ENCODE measurements around the gene DDAH1. TPM values are rescaled to one million over a fixed set of nuclear protein-coding genes. Genes with fewer than 3 reads are reported as not detected.

Gene DDAH1
- total RNA-seq, 1 donor from 2014 or later = 10.3 TPM

DNA sequence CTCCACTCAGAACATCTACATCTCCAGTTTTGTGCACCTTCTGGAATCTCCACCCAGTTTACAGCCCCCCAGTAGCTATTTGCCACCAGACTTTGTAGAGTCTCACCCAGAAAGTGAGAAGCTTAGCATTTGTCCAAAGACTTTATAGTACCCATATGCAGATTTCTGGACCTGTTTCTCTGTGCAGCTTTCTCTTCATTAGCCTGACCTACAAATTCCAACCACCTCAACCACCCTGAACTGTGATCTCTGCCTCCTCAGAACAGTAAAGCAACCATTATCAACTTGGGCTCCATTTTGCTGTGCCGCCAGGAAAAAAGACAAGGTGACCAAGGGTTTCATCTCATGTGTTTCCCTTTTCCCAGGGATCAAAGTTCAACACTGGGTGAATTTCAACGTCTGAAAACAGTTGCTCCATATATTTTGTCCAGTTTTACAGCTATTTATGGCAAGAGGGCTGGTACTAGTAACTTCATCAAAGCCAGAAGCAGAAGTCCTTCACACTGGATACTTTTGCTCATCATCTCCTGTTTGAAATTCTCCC is 36.5 kb upstream of the DDAH1 start:
- H3K27me3 ChIP-seq = no peaks in the 10 kb centered on the region
- TF ChIP-seq, protein P1, sequence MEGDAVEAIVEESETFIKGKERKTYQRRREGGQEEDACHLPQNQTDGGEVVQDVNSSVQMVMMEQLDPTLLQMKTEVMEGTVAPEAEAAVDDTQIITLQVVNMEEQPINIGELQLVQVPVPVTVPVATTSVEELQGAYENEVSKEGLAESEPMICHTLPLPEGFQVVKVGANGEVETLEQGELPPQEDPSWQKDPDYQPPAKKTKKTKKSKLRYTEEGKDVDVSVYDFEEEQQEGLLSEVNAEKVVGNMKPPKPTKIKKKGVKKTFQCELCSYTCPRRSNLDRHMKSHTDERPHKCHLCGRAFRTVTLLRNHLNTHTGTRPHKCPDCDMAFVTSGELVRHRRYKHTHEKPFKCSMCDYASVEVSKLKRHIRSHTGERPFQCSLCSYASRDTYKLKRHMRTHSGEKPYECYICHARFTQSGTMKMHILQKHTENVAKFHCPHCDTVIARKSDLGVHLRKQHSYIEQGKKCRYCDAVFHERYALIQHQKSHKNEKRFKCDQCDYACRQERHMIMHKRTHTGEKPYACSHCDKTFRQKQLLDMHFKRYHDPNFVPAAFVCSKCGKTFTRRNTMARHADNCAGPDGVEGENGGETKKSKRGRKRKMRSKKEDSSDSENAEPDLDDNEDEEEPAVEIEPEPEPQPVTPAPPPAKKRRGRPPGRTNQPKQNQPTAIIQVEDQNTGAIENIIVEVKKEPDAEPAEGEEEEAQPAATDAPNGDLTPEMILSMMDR (IDR thresholded peaks at IDR 0.05) = no peak
- TF ChIP-seq POLR2AphosphoS5 (IDR thresholded peaks at IDR 0.05; ENCODE audit: insufficient read depth in 1 of 2, low read depth in 1 of 2) = no peak
- TF ChIP-seq POLR2A (IDR thresholded peaks at IDR 0.05) = no peak
- intact Hi-C loops (cut with DNase I) = loop anchor here (5.0 to 10.0 kb wide), 2 partner anchors 183 to 194 kb away; no protein-coding TSS in a partner anchor
- H3K27ac ChIP-seq = no peak overlapping the region
- no peaks in the 10 kb centered on the region for H3K36me3 ChIP-seq
- no peaks in the 10 kb centered on the region for H3K9me3 ChIP-seq
- H3K4me3 ChIP-seq = no peak overlapping the region
- no peak for DNase-seq (ENCODE audit: extremely low spot score in 2 of 2)
- H3K4me1 ChIP-seq = peaks cover 5% of the 10 kb centered on the region

DNA sequence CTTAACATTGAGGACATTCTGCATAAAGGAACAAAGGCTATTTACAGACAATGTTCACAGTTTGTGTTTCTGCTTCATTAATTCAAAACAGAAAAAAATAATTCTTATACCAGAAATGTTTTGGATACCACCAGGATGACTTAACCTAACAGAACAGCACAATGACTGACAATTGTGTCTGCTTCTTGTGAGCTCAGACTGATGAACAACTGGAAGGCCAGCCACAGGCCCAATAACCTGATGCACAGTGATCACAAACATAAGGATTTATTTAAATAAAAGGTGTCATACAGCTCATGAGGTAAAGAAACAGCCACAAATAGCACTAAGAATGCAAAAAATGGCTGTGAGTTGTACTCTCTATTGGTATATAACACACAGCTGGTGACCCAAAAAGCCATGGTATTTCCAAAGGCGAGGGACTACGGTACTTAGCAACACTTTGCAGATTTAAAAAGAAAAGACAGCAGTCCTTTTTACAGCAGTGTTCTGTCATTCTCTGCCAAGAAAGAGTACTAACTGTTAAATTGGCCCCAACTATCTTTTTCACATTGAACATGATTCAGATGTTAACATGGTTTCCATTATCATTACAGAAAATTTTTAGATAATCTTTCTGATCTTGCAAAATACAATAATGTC is 32.1 kb upstream of the DDAH1 start:
- intact Hi-C loops (cut with DNase I) = loop anchor here (10.0 kb wide), 1 partner anchor 48 kb away; no protein-coding TSS in a partner anchor
- H3K4me1 ChIP-seq = peaks cover 7% of the 10 kb centered on the region
- TF ChIP-seq, protein P1 (IDR thresholded peaks at IDR 0.05) = no peak
- TF ChIP-seq POLR2AphosphoS5 (IDR thresholded peaks at IDR 0.05; ENCODE audit: insufficient read depth in 1 of 2, low read depth in 1 of 2) (no peak), POLR2A (IDR thresholded peaks at IDR 0.05) (no peak)
- no peak overlapping the region for H3K4me3 ChIP-seq
- no peaks in the 10 kb centered on the region for H3K9me3 ChIP-seq
- H3K27ac ChIP-seq = no peak overlapping the region
- no peaks in the 10 kb centered on the region for H3K36me3 ChIP-seq
- DNase-seq (ENCODE audit: extremely low spot score in 2 of 2) = no peak
- no peaks in the 10 kb centered on the region for H3K27me3 ChIP-seq

DNA sequence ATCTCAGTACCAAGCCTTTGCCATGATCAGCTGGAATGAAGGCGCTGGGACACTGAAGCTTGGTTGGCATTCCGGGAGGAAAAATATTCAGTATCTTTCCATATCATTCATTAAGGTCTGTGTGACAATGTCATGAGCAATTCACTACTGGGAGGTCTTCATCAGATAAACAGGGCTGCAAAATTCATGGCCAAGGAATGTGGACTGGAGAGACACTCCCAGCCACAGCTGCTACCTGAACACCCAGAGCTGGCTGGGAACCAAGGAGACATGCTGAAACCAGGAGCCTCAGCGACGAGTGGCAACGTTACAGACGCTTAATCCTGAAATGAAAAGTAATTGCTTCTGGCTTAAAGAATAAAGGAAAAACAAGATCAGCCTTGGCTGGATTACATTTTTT is 30.6 kb upstream of the DDAH1 start:
- H3K9me3 ChIP-seq = no peaks in the 10 kb centered on the region
- H3K27ac ChIP-seq = no peak overlapping the region
- TF ChIP-seq POLR2A (IDR thresholded peaks at IDR 0.05) (no peak), POLR2AphosphoS5 (IDR thresholded peaks at IDR 0.05; ENCODE audit: insufficient read depth in 1 of 2, low read depth in 1 of 2) (no peak)
- TF ChIP-seq, protein P1 (IDR thresholded peaks at IDR 0.05) = no peak
- intact Hi-C loops (cut with DNase I) = loop anchor here (10.0 kb wide), 1 partner anchor 49 kb away; no protein-coding TSS in a partner anchor
- no peaks in the 10 kb centered on the region for H3K36me3 ChIP-seq
- DNase-seq (ENCODE audit: extremely low spot score in 2 of 2) = no peak
- H3K27me3 ChIP-seq = no peaks in the 10 kb centered on the region
- no peak overlapping the region for H3K4me3 ChIP-seq
- H3K4me1 ChIP-seq = peaks cover 7% of the 10 kb centered on the region

DNA sequence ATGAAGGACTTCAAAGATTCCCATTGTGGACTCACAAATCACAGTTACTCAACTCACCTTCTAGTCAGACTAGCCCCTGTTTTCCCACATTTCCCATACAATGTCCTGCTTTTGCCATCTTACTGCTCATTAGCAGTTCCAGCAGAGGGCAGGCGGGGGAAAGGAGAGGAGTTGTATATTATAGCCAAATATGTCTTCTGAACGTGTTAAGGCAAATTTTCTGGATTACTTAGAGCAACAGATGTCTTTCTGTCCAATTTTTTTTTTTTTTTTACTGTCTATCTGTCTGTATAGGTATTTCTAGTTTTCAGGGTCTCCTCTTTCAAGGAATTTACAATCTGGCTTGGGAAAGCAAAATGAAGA is 29.9 kb upstream of the DDAH1 start:
- intact Hi-C loops (cut with DNase I) = loop anchor here (10.0 kb wide), 1 partner anchor 50 kb away; no protein-coding TSS in a partner anchor
- Histone ChIP-seq H3K27me3 (no peaks in the 10 kb centered on the region), H3K27ac (no peak overlapping the region), H3K9me3 (no peaks in the 10 kb centered on the region), H3K4me1 (peaks cover 7% of the 10 kb centered on the region), H3K4me3 (no peak overlapping the region), H3K36me3 (no peaks in the 10 kb centered on the region)
- DNase-seq (ENCODE audit: extremely low spot score in 2 of 2) = no peak
- TF ChIP-seq POLR2AphosphoS5 (IDR thresholded peaks at IDR 0.05; ENCODE audit: insufficient read depth in 1 of 2, low read depth in 1 of 2) = no peak
- TF ChIP-seq, protein P1 (IDR thresholded peaks at IDR 0.05) = no peak
- no peak for TF ChIP-seq POLR2A (IDR thresholded peaks at IDR 0.05)

Measured in vagina (tissue), 2 donors.